ENCODE results near the gene APOBEC3F.

The APOBEC3F gene

GRCh38 chr22:39095971-39096370, 55.3 kb downstream of the APOBEC3F start:
- DNase-seq: no peak

- no peak for DNase-seq
Measured at GRCh38 chr22:39097098-39098020, 56.7 kb downstream of the APOBEC3F start, which contains the start of gene APOBEC3H. Gene APOBEC3H (plus strand): TSS chr22:39097244. CDS start chr22:39100279, 3,035 bp downstream.

- no peak for DNase-seq
Measured at GRCh38 chr22:39098026-39098425, 57.4 kb downstream of the APOBEC3F start.

GRCh38 chr22:39098576-39098975, 57.9 kb downstream of the APOBEC3F start:
- DNase-seq: no peak

DNA sequence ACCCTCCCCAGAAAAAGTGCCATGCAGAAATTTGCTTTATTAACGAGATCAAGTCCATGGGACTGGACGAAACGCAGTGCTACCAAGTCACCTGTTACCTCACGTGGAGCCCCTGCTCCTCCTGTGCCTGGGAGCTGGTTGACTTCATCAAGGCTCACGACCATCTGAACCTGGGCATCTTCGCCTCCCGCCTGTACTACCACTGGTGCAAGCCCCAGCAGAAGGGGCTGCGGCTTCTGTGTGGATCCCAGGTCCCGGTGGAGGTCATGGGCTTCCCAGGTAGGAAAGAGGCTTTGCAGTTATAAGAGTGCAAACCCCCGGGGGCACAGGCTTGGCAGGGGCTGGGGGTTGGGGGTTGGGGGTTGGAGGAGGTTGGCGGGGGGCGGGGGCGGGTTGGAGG, 60.6 kb downstream of the APOBEC3F start:
- no peak for DNase-seq

DNA sequence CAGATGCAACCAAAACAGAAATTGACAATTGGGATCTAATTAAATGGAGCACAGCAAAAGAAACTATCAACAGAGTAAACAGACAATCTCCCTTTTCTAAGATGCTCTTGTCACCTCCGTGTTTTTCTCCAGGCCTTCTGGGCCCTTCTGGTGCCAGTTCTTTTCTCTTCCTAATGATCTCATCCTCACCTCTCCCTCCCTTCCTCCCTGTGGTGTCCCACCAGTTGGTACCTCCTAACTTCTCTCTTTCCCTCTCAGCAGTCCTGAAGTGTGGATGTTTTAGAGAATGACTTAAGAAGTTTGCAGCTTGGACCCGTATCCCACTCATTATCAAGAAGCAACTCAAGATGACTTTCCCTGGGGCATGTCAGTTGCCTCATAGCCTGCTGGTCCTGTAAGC, 62.8 kb downstream of the APOBEC3F start:
- no peak for DNase-seq

All from NCI-H1092 treated with DMSO at 0.1 percent for 48 hours (cell line).